Left ventricle myocardium inferior (tissue), 1 donor: ENCODE results near the gene MIB2. TPM values are rescaled to one million over a fixed set of nuclear protein-coding genes. Genes with fewer than 3 reads are reported as not detected.

Experiments used
- DNase-seq: peaks from one replicate; pipeline ENCODE4 v3.0.0-alpha.2; 2020
- H3K27ac ChIP-seq: fragments of 200-600 bp; replicated peaks from 2 replicates; pipeline ENCODE4 v1.8.0; 2021
- H3K27me3 ChIP-seq: fragments of 200-600 bp; 2 replicates; pipeline ENCODE4 v1.8.0; 2021; ENCODE audit warnings: low read depth
- H3K36me3 ChIP-seq: fragments of 200-600 bp; 2 replicates; pipeline ENCODE4 v1.8.0; 2021
- H3K4me1 ChIP-seq: fragments of 200-600 bp; 2 replicates; pipeline ENCODE4 v1.8.0; 2021
- H3K4me3 ChIP-seq: fragments of 200-600 bp; 2 replicates; pipeline ENCODE4 v1.8.0; 2021; ENCODE audit warnings: mild to moderate bottlenecking, moderate library complexity
- H3K9me3 ChIP-seq: fragments of 200-600 bp; replicated peaks from 2 replicates; pipeline ENCODE4 v1.8.0; 2021
- intact Hi-C: fragments of 100-400 bp; cut with micrococcal nuclease; formaldehyde crosslinking; loops from one replicate; pipeline ENCODE4 v1.11.0; 2022
- total RNA-seq: library from RNA; stranded (reverse); fragmentation: NEBNext Ultra II Directional; extraction: Animal tissue kit (Norgen Biotek cat#: 25700); gene quantifications from one replicate; pipeline ENCODE4 v1.2.1, GENCODE V29; 2021
- TF ChIP-seq, protein P1 (sequence below): fragments of 200-600 bp; IDR thresholded peaks from 2 replicates; pipeline ENCODE4 v1.8.0; 2021; ENCODE audit warnings: antibody characterized with exemption, mild to moderate bottlenecking, borderline replicate concordance
- donor health status: DM: no; HTN: yes; CAD: no; lungs with severe emphysema.

MIB2 gene
- total RNA-seq, 1 donor from 2014 or later, result 129 TPM

DNA sequence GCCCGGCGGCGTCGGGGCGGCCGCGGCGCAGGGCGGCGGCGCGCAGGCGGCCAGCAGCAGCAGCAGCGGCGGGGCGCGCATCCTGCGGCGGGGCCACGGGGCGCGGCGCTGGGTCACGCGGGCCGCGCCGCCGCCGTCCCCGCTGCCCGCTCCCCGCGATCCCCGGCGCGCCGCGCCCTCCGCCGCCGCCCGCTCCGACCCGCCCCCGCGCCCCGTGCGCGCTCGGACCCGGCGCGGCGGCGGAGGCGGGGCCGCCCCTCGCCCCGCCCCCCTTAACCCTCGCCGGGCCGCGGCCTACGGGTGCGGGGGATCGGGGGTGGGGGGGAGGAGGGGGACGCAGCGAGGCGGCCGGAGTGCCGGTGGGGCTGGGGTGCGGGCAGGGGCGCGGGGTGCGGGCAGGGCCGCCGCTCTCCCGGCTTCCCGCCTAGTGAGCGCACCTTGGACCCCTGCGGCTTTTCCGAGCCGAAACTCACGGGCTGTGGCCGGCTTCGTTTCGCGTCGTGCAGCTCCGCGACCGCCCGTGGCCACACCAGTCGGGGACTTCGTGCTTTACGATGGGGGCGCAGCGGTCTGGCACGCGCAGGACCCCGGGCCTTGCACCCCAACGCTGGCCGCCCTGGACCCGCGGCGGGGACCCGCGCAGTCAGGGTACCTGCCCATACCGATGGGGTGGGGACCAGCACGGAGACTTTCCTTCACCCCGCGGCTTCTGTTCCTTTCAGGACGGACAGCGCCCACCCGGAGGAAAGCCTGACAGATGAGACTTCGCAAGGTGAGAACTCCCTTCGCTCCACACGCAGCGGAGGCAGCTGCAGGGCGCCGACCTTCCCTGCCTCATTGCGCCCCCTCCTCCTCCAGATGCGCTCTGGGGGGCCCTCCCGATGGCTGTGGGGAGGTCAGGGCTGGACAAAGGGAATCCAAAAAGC, 15.1 kb upstream of the MIB2 start, which contains the start of gene FNDC10:
TSS of gene FNDC10 (minus strand) at position 201 of the 926 bp plus-strand sequence. CDS start at position 81, 120 bp downstream.
- peak within 1 kb of the TSS; percentile 64 for H3K4me3 ChIP-seq
- no peak for DNase-seq
- no peaks in the 10 kb centered on the region for H3K9me3 ChIP-seq
- no peak within 1 kb of the TSS for H3K27ac ChIP-seq
- H3K4me1 ChIP-seq, result peaks cover 27% of the 10 kb centered on the region
- TF ChIP-seq, protein P1, sequence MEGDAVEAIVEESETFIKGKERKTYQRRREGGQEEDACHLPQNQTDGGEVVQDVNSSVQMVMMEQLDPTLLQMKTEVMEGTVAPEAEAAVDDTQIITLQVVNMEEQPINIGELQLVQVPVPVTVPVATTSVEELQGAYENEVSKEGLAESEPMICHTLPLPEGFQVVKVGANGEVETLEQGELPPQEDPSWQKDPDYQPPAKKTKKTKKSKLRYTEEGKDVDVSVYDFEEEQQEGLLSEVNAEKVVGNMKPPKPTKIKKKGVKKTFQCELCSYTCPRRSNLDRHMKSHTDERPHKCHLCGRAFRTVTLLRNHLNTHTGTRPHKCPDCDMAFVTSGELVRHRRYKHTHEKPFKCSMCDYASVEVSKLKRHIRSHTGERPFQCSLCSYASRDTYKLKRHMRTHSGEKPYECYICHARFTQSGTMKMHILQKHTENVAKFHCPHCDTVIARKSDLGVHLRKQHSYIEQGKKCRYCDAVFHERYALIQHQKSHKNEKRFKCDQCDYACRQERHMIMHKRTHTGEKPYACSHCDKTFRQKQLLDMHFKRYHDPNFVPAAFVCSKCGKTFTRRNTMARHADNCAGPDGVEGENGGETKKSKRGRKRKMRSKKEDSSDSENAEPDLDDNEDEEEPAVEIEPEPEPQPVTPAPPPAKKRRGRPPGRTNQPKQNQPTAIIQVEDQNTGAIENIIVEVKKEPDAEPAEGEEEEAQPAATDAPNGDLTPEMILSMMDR, result no peak
- H3K36me3 ChIP-seq, result no peaks in the 10 kb centered on the region
- H3K27me3 ChIP-seq, result peaks cover 84% of the 10 kb centered on the region
- intact Hi-C loops, result no loop called here

DNA sequence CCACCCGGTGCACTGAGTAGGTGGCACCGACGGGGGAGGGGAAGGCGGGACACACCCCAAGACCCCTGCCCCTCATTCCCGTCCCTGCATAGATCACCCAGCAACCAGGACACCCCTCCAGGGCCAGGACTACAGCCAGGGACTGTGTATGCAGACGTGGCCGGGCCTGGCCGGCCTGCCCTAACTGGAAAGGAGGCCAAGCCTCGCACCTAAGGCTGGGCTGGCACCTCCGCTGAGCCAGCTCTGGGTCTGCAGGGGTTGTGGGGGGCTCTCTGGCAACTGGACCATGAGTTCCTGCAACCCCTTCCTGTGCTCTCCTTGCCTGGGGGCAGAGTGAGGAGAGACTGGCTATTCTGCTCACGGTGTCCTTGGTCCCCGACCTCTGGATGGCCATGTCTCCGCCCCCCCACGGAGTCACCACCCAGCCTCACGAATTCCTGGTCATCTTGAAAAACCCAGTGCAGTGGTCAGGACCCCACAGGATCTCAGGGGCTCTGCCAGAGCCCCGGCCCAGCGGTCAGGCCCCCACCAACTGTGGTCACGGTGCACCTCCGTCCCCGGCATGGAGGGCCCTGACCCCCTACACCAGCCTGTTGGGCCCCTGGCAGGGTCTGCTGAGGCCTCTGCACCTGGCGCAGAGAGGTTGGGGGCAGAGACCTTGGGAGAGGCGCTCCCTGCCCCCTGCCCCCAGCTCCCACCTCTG, 14.3 kb upstream of the MIB2 start:
- Histone ChIP-seq H3K9me3 (no peaks in the 10 kb centered on the region), H3K4me3 (peak overlapping the region; percentile 64), H3K27ac (no peak overlapping the region), H3K36me3 (no peaks in the 10 kb centered on the region), H3K27me3 (peaks cover 84% of the 10 kb centered on the region), H3K4me1 (peaks cover 27% of the 10 kb centered on the region)
- DNase-seq, result no peak
- intact Hi-C loops, result no loop called here
- TF ChIP-seq, protein P1, result no peak

DNA sequence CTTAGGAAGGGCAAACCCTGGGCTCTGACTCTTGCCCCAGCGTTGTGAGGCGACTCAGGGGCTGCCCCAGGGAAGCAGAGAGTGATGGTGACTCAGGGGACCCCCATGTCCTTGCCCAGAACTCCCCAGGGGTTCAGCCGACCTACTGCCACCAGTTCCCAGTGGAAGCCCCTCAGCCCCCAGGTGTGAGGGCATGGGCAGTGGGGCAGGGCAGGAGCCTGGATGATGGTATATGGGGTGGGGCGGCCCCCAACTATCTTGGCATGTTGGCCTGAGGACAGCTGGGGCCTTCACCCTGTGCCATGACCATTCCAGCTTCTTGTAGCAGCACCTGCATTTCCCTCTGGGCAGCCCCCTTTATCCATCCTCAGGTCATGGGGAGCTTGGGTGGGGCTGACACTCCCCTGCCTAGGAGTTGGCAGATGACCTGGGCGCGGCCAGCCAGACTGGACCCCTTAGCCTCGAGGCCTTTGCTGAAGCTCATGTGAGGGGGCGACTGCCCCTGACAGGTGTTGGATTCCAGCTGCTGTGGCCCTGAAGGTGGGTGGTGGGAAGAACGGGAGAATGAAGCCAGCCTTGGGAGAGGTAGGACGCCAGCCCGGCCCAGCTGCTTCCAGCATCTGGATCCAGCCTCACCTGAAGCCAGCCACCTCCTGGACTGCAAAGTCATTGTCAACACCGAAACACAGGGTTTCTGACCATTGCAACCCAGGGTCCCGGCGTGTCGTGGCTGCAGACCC, 13.6 kb upstream of the MIB2 start:
- intact Hi-C loops, result no loop called here
- H3K4me3 ChIP-seq, result no peak overlapping the region
- peaks cover 27% of the 10 kb centered on the region for H3K4me1 ChIP-seq
- TF ChIP-seq, protein P1, result no peak
- H3K9me3 ChIP-seq, result no peaks in the 10 kb centered on the region
- no peak overlapping the region for H3K27ac ChIP-seq
- no peak for DNase-seq
- H3K36me3 ChIP-seq, result no peaks in the 10 kb centered on the region
- peaks cover 77% of the 10 kb centered on the region for H3K27me3 ChIP-seq

GRCh38 chr1:1602304-1602967, 12.9 kb upstream of the MIB2 start:
- intact Hi-C loops, result no loop called here
- peaks cover 70% of the 10 kb centered on the region for H3K27me3 ChIP-seq
- no peak for DNase-seq

More at GRCh38 chr1:1602304-1602967, 12.9 kb upstream of the MIB2 start:
- H3K9me3 ChIP-seq, result no peaks in the 10 kb centered on the region
- no peaks in the 10 kb centered on the region for H3K36me3 ChIP-seq
- TF ChIP-seq, protein P1, result no peak
- H3K4me1 ChIP-seq, result peaks cover 21% of the 10 kb centered on the region
- no peak overlapping the region for H3K4me3 ChIP-seq
- H3K27ac ChIP-seq, result no peak overlapping the region
